Skeletal muscle tissue (tissue), 4 donors: ENCODE results near the gene ITPR1. TPM values are rescaled to one million over a fixed set of nuclear protein-coding genes. Genes with fewer than 3 reads are reported as not detected.

ENCODE experiments used
- H3K27ac ChIP-seq: one replicate; pipeline ENCODE4 v1.7.0; 2013; ENCODE audit warnings: mild to moderate bottlenecking, low read depth, low read length, inconsistent platforms
- H3K27me3 ChIP-seq, 3 donors: one replicate each; pipeline ENCODE4 v1.7.0; 2013; ENCODE audit warnings: low read length in 3 of 3; ENCODE audit not compliant: control insufficient read depth in 3 of 3, insufficient read depth in 3 of 3
- H3K36me3 ChIP-seq, 3 donors: one replicate each; pipeline ENCODE4 v1.7.0; 2013; ENCODE audit warnings: low read length in 3 of 3; ENCODE audit not compliant: control insufficient read depth in 3 of 3, insufficient read depth in 3 of 3
- H3K4me1 ChIP-seq, 3 donors: one replicate each; pipeline ENCODE4 v1.7.0; 2013; ENCODE audit warnings: low read length in 3 of 3, mild to moderate bottlenecking in 3 of 3; ENCODE audit not compliant: control insufficient read depth in 3 of 3, insufficient read depth in 3 of 3
- H3K4me3 ChIP-seq, 3 donors: one replicate each; pipeline ENCODE4 v1.7.0; 2013; ENCODE audit warnings: low read length in 3 of 3
- H3K9ac ChIP-seq, 3 donors: one replicate each; pipeline ENCODE4 v1.7.0; 2013; ENCODE audit warnings: low read length in 3 of 3, mild to moderate bottlenecking in 3 of 3, moderate library complexity in 2 of 3, low read depth in 1 of 3
- H3K9me3 ChIP-seq, 3 donors: one replicate each; pipeline ENCODE4 v1.7.0; 2013; ENCODE audit warnings: low read length in 3 of 3; ENCODE audit not compliant: control insufficient read depth in 3 of 3
- total RNA-seq: library from RNA; depleted of rRNA; stranded (reverse); fragments of >200 nt; gene quantifications from one replicate; pipeline ENCODE4 v1.2.3, GENCODE V29; 2014
- donor health status: Osteomylitis.

The ITPR1 gene
- total RNA-seq, 1 donor from 2014 or later, result 55.8 TPM

DNA sequence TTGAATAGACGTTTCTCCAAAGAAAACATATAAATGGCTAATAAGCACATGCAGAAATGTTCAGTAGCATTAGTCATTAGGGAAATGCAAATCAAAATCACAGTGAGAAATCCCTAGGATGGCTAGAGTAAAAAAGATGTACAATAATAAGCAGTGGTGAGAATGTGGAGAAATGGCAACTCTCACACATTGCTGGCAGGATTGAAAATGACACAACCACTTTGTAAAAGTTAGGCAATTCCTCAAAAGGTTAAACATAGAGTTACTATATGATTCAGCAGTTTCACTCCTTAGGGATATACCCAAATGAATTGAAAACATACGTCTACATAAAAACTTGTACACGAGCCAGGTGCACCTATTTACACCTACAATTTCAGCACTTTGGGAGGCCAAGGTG, 108.7 kb downstream of the ITPR1 start:
- no peaks in the 10 kb centered on the region for H3K36me3 ChIP-seq
- H3K9me3 ChIP-seq, result no peaks in the 10 kb centered on the region
- H3K27ac ChIP-seq, result no peak overlapping the region
- H3K4me3 ChIP-seq, result no peak overlapping the region
- H3K9ac ChIP-seq, result no peak overlapping the region
- H3K27me3 ChIP-seq, result no peaks in the 10 kb centered on the region
- peaks cover 0 to 4% (median 0%) of the 10 kb centered on the region in 3 donors for H3K4me1 ChIP-seq

DNA sequence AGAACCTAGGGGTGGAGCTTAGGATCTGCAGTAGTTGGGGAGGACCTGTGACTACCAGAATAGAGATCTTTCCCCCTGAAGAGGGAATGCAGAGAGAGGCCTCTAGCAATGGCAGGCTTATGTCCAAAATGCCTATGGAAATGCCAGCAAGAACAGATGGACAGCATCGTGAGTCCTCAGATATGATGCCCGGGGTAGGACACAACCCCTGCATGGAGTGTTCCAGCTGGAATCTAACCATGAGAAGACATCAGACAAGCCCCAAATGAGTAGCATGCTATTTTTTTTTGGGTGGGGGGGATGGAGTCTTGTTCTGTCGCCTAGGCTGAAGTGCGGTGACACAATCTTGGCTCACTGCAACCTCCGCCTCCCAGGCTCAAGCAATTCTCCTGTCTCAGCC, 111.5 kb downstream of the ITPR1 start:
- Histone ChIP-seq H3K4me3 (no peak overlapping the region), H3K4me1 (no peaks in the 10 kb centered on the region), H3K9me3 (no peaks in the 10 kb centered on the region), H3K27me3 (no peaks in the 10 kb centered on the region), H3K36me3 (no peaks in the 10 kb centered on the region), H3K9ac (no peak overlapping the region), H3K27ac (no peak overlapping the region)

DNA sequence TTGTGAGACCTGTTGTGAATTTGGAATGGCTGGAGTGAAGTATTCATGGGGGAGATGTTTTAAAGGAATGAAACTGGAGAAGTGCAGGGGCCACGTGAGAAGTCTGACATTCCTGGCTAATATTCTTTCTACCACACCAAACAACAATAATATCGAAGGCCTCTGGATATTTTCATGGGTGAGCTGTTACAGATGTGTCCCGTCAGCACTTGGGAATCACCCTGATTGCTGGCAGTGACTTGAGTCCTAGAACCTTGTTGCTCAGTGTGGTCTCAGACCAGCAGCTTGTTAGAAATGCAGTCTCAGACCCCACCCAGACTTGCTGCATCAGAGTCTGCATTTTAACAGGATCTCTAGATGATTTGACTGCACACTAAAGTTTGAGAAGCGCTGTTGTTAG, 113.8 kb downstream of the ITPR1 start:
- Histone ChIP-seq H3K4me1 (no peaks in the 10 kb centered on the region), H3K27me3 (no peaks in the 10 kb centered on the region), H3K4me3 (no peak overlapping the region), H3K9me3 (no peaks in the 10 kb centered on the region), H3K9ac (no peak overlapping the region), H3K36me3 (no peaks in the 10 kb centered on the region), H3K27ac (no peak overlapping the region)

DNA sequence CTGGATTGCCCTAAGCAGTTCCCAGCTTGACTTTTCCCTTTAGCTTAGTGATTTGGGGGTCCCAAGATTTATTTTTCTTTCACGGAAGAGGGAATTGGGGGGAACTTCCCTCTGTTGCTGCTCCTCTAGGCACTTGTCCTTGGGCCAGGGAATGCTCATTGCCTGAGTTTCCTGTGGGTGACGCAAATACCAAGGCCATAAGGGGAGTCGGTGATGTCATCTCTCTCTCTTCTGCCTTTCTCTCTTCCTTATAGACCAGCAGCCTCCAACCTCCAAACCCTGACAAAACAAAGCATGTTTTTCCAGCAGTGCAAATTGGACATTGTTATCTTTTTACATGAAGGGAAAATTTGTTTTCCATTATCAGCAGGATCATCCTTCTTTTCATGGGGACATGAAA, 120.2 kb downstream of the ITPR1 start:
- H3K27ac ChIP-seq, result no peak overlapping the region
- no peak overlapping the region for H3K9ac ChIP-seq
- no peaks in the 10 kb centered on the region for H3K36me3 ChIP-seq
- H3K4me3 ChIP-seq, result no peak overlapping the region
- no peaks in the 10 kb centered on the region for H3K9me3 ChIP-seq
- H3K27me3 ChIP-seq, result no peaks in the 10 kb centered on the region
- H3K4me1 ChIP-seq, result no peaks in the 10 kb centered on the region

DNA sequence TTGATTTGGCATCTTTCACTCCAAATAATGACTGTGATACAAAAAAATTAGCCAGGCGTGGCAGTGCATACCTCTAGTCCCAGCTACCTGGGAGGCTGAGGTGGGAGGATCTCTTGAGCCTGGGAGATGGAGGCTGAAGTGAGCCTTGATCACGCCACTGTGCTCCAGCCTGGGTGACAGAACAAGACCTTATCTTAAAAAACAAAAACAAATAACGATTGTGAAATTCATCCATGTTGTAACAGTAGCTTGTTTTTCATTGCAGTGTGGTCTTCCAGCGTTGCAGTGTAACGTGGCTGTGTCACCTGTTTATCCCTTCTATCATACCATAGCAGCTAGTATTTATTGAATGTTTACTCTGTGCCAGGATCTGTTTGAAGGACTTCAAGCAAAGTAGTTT, 120.9 kb downstream of the ITPR1 start:
- H3K36me3 ChIP-seq, result no peaks in the 10 kb centered on the region
- H3K9me3 ChIP-seq, result no peaks in the 10 kb centered on the region
- no peak overlapping the region for H3K4me3 ChIP-seq
- H3K4me1 ChIP-seq, result no peaks in the 10 kb centered on the region
- H3K9ac ChIP-seq, result no peak overlapping the region
- H3K27ac ChIP-seq, result no peak overlapping the region
- H3K27me3 ChIP-seq, result no peaks in the 10 kb centered on the region

DNA sequence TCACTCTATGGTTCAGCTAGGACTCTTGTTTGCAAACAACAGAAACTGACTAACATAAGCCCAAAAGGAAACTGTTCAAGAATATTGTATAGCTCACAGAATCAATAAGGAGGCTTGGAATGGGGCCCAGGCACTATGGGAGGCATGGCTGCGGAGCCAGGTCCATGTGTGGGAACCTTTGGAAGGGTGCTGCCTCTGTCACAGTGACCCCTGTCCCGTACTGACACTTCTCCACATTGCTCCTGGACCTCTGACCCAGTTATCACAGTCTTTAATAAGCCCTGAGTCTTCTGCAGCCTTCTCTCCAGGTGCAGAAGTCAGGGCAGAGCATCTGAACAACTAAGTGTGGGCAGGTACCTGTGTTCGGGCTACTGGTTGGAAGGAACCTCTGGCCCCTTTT, 121.8 kb downstream of the ITPR1 start:
- Histone ChIP-seq H3K4me1 (no peaks in the 10 kb centered on the region), H3K27me3 (no peaks in the 10 kb centered on the region), H3K4me3 (no peak overlapping the region), H3K9ac (no peak overlapping the region), H3K27ac (no peak overlapping the region), H3K9me3 (no peaks in the 10 kb centered on the region), H3K36me3 (no peaks in the 10 kb centered on the region)

DNA sequence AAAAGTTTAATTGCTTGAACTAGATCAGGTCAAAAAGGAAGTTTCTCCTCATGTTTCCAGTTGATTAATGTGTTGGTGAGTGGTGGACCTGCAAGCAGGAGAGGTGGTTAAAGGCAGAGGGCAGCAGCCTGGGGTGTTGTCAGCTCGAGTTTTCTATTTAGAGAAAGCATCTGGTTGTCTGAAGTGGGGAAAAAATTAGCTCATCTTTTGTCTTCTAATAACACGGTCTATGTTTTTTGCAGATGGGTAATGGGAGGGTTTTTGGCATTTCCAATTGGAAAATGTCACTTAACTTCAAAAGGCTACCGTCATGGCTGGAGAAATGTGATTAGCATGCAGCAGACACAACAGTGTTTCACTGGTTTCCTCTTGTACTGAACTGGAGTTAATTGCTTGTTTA, 122.6 kb downstream of the ITPR1 start:
- Histone ChIP-seq H3K4me3 (no peak overlapping the region), H3K36me3 (no peaks in the 10 kb centered on the region), H3K9ac (no peak overlapping the region), H3K9me3 (no peaks in the 10 kb centered on the region), H3K4me1 (no peaks in the 10 kb centered on the region), H3K27me3 (no peaks in the 10 kb centered on the region), H3K27ac (no peak overlapping the region)

DNA sequence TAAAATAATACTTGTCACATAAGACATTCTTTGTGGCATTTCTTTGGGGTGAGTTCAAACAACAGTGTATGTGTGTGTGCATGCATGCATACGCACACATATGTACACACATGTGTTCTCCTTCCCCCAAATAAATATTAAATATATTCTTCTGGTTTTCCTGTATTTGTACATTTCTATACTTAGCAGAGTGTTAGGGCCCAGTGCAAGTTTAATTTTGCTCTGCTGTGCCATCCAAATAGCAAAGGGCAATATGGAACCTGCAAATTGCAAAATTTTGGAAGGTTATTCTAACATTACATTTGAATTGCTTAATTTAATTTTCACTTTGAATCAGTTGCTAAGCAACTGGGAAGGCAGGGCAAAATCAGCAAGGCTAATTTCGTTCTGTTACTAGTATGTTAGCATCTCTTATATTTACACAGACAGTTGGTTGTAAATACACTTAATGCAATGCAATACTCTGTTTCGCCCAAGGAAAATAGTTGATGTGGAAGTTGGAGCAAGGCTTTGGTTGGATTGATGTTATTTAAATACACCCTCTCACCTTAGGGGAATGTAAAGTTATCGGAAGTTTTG, 130.4 kb downstream of the ITPR1 start:
- Histone ChIP-seq H3K27ac (no peak overlapping the region), H3K27me3 (no peaks in the 10 kb centered on the region), H3K4me3 (no peak overlapping the region), H3K9me3 (peaks cover 0 to 2% (median 0%) of the 10 kb centered on the region in 3 donors), H3K4me1 (no peaks in the 10 kb centered on the region), H3K9ac (no peak overlapping the region), H3K36me3 (no peaks in the 10 kb centered on the region)

DNA sequence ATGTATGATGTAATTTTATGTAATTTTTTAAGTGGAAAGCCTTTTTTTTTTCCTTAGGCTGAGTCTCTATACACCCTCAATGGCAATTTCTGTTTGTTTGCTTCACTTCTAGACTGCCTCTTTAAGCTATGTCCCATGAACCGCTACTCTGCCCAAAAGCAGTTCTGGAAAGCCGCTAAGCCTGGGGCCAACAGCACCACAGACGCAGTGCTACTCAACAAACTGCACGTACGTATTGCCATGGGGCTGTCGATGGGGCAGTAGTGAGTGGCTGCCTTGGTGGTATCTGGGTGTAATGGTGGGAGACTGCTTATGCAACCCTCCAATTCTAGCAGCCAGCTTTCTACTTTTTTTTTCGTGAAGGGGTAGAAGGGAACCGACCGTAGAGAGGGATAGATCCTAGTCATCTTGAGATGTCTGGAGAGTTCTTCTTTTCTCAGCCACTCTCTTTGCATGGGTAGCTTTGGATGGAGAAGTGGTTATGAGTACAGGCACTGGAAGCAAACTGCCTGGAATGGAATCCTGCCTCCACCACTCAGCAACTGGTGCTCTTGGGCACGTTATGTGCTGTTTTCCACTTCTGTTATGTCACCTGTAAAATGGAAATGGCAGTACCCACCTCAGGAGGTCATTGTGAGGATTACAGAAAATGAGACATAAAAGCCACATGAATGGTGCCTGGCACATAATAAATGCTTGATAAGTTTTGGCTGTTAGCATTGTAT, 134.7 kb downstream of the ITPR1 start:
- Histone ChIP-seq H3K27ac (no peak overlapping the region), H3K36me3 (no peaks in the 10 kb centered on the region), H3K4me3 (no peak overlapping the region), H3K9me3 (no peaks in the 10 kb centered on the region), H3K9ac (no peak overlapping the region), H3K27me3 (no peaks in the 10 kb centered on the region), H3K4me1 (no peaks in the 10 kb centered on the region)

DNA sequence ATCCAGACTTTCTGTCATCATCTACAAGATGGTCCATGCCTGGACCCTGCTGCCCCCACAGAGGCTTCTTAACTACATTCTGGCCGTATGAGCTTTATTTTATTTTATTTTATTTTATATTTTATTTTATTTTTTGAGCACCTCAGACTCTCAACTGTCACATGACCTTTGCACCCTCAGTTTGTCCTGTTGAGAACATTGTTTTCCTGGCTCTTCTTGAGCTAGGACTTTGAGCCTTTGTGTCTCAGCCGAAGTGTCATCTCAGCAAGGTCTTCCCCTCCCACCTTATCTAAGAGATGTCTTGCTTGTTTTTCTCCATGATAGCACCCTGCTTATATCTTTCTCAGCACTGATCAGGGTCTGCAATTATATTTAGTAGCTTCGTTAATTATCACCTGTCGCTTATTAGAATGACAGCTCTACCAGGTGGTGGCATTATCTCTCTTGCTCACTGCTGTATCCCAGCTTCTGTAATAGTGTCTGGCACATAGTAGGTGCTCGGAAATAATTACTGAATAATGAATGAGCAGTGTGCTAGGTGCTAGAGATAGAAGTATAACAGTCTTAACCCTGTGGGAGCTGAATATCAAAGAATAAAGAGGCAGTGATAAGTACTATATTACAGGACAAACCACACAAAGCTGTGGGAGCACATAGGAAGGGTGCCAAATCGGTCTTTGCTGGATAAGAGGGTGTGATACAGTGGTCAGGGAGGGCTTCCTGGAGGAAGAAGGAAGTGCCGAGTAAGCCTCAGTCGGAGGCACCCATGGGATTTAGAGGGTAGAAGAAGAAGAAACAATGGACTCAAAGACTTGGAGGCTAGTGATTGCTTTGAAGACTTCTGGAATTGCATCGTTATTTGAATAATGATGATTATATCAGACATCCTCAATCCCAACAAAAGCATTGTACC, 136.2 kb downstream of the ITPR1 start:
- Histone ChIP-seq H3K4me3 (no peak overlapping the region), H3K4me1 (no peaks in the 10 kb centered on the region), H3K9me3 (no peaks in the 10 kb centered on the region), H3K27me3 (no peaks in the 10 kb centered on the region), H3K36me3 (no peaks in the 10 kb centered on the region), H3K9ac (no peak overlapping the region), H3K27ac (no peak overlapping the region)
